GM18517 (cell line): ENCODE data around the gene MAPK8IP2.
"Not testable (repeated sequence)": the region's sequence is repeated elsewhere in the genome, so short reads cannot be mapped to it uniquely, and the experiment has no call there.

Experiments
- ATAC-seq: cut with Tn5 transposase; IDR thresholded peaks from one replicate; pipeline ENCODE4 v1.9.1; 2021; ENCODE audit warnings: mild to moderate bottlenecking, moderate library complexity; ENCODE audit not compliant: unreplicated experiment

MAPK8IP2 gene

DNA sequence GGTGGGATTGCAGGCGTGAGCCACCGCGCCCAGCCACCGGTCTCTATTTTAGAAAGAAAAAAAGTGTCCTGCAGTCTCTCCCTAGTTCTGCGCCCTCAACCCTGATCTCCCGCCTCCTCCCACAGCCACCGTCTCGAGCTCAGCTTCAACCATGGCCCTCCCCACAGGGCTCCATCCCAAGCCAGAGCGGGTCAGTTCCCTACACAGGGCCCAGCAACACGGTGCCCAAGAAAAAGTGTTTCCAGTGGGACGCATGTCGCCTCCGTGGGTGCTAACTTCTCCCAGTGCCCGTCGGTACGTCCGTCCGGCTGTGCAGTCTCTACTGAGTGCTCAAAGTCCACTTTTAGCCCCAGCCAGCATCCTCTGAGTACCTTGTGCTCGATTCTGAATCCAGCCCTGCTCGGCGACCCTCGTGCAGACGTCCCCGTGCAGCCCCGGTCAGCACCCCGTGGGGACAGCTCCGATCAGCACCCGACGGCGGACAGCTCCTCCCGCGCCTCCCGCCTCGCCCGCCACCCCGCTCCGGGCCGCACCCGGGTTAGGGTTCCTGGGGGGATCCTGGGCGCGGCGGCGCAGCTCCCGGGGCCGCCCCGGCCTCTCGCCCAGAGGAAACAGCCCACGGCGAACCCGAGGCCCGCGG is 657 bp upstream of the MAPK8IP2 start:
- ATAC-seq = no peak

DNA sequence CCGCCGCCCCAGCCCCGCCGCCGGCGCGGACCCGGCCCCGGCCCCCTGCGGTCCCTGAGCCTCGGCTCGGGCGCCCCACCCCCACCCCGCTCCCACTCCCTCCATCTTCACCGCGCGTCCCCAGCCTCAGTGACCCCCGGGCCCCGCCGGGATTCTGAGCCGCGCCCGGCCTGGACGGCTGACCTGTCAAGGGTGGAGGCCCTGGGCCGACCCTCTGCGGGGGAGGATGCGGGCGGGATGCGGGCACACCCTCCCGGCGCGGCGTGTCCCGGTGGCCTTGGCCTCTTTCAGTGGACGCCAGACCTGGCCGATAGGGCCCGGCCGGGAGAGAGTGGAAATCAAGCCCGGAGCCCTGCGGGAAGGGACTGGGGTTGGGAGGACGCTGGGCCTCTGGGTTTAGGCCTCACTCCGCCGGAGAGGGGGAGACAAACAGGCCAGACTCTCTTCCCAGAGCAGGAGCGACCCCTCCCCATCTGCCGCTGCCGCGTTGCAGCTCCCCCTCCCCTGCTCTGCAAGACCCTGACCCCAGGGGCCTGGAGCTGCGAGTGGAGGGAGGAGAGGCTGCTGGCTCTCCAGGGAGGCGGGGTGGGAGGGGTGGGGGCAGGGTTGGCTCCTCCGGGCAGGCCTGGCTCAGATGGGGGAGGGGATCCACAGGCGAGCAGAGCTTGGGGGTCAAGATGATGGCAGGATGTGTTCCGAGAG is 525 bp downstream of the MAPK8IP2 start:
- ATAC-seq = no peak

- no peak for ATAC-seq
Observed at GRCh38 chr22:50601669-50602337, 1.2 kb downstream of the MAPK8IP2 start.

- ATAC-seq = no peak
Observed at GRCh38 chr22:50602338-50602700, 1.7 kb downstream of the MAPK8IP2 start.

DNA sequence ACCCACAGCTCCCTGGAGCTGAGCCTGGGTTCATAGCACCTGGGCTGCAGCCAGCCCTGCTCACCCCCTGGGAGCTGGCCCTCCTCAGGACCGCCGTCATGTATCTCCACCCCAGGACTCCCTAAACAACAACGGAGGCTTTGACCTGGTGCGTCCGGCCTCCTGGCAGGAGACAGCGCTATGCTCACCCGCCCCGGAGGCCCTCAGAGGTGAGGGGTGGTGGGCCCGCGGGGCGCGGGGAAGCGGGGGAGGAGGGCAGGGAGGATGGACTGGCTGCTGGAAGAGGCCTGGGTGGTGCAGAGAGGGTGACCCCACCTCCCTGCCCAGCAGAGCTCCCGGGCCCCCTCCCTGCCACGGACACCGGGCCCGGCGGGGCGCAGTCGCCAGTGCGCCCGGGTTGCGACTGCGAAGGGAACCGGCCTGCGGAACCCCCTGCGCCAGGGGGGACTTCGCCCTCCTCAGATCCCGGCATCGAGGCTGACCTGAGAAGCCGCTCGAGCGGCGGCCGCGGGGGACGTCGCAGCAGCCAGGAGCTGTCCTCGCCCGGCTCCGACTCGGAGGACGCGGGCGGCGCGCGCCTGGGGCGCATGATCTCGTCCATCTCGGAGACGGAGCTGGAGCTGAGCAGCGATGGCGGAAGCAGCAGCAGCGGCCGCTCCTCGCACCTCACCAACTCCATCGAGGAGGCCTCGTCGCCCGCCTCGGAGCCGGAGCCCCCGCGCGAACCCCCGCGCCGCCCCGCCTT is 3.1 kb downstream of the MAPK8IP2 start:
- no peak for ATAC-seq

- no peak for ATAC-seq
Observed at GRCh38 chr22:50604256-50605001, 3.8 kb downstream of the MAPK8IP2 start.

- no peak for ATAC-seq
Observed at GRCh38 chr22:50605002-50605612, 4.5 kb downstream of the MAPK8IP2 start.

DNA sequence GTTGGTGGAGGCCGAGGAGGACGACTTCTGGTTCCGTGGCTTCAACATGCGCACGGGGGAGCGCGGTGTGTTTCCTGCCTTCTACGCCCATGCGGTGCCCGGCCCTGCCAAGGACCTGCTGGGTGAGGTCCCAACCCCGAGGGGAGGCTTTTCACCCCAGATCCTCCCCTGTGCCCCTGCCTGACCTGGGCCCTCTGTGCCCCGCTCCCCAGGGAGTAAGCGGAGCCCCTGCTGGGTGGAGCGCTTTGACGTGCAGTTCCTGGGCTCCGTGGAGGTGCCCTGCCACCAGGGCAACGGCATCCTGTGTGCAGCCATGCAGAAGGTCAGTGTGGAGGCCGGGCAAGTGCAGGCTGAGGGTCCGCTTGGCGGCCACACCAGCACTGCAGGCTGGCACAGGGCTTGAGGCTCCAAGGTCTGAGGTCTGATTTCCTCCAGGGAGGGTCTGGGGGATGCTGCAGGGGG is 5.1 kb downstream of the MAPK8IP2 start:
- no peak for ATAC-seq

DNA sequence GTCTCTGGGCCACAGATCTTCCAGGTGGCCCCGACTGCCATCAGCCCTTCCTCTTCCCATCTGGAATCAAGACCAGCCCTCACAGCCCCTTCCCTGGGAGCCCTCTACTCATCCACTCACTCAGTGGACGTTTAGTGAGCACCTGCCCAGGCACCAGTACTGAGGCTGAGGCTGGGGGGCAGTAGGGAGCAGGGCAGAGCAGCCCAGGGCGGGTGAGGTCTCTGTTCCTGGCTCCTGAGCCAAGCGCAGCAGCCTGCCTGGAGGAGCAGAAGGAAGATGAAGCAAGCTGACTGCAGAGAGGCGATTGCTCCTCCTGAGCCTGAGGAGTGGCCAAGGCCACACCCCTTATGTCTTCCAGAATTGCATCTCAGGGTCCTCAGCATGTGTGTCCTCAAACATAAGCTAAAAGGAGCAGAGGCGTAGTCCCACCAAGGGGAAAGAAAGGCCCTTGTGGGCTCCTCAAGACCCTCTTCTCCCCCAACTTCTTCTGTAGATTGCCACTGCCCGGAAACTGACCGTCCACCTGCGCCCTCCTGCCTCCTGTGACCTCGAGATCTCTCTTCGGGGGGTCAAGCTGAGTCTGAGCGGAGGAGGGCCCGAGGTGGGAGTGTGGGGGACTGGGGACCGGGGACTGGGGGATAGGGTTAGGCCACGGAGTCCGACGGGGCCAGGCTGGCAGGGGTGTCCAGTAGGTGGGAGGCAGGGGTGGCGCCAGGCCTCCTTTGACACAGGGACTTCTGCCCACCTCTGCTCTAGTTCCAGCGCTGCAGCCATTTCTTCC is 5.8 kb downstream of the MAPK8IP2 start:
- no peak for ATAC-seq

GRCh38 chr22:50606946-50607658 is 6.5 kb downstream of the MAPK8IP2 start:
- ATAC-seq = no peak

- ATAC-seq = no peak
Observed at GRCh38 chr22:50607659-50608020, 7.0 kb downstream of the MAPK8IP2 start.

GRCh38 chr22:50608058-50608840 is 7.7 kb downstream of the MAPK8IP2 start:
- ATAC-seq = not testable (repeated sequence)

DNA sequence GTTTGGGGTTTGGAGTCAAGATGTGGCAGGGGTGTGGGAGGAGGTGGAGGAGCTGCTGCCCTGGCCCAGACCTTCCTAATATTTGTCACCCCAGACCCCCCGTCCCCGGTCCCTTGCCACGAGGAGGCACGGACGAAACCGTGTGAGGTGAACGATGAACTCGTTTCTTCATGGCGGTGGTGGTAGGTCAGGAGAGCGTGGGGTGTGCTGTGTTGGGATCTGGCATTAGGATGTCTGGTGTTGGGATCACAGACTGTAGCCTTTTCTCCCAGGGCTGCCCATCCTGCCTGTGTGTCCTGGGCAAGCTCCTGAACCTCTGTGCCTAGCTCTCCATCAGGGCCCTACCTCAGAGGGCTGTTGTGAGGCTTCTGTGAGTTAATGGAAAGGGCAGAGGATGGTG is 8.4 kb downstream of the MAPK8IP2 start:
- ATAC-seq = no peak

GRCh38 chr22:50609599-50609998 is 9.0 kb downstream of the MAPK8IP2 start:
- ATAC-seq = no peak

DNA sequence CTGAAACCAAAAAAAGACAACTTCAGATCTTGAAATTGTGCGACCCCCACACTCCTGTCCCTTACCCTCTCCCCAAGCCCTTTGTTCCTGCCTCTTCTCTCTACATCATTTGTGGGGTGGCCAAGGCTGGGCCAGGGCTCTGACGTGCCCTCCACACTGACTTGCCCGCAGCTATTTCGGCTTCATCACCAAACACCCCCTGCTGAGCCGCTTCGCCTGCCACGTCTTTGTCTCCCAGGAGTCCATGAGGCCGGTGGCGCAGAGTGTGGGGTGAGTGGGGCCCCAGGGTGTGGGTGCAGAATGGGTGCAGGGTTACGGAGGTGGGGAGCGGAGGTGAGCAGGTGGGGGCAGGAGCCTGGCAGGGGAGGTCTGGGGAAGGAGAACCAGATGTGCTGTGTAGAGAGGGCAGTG is 9.5 kb downstream of the MAPK8IP2 start:
- ATAC-seq = no peak

DNA sequence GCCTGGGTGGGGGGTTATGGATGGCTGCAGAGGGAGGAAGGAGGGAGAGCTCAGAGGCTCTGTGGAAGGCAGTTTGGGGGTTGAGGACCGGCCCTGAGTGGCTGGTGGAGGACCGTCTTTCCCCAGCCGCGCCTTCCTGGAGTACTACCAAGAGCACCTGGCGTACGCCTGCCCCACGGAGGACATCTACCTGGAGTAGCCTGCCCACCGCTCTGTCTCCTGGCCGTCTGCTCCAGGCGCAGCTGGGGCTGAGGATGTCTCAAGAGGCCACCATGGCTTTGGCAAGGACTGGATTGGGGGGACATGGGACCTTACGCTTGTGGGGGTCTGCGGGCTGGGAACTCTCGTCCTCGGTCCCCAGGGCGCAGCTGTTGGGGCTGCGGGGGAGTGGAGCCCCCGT is 10.0 kb downstream of the MAPK8IP2 start:
- no peak for ATAC-seq

GRCh38 chr22:50611341-50612060 is 10.9 kb downstream of the MAPK8IP2 start:
- no peak for ATAC-seq

DNA sequence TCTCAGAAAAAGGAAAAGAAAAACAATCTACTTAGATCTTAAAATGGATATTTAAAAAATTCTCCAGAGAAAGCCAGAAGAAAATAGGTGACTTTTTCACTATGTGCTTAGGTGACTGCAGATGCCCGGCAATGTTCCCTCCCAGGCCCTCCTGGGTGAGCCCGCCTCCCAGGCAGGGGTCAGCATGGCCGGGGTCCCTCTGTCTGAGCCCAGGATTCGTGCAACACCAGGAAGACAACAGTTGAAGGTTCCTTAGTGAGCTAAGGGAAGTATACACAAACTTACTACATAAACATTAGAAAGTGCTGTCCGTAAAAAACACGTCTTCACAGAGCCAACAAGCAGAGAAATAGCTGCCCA is 11.6 kb downstream of the MAPK8IP2 start:
- no peak for ATAC-seq
